Spinal cord (tissue), 10 donors: ENCODE measurements around the gene ARHGAP12. TPM values are rescaled to one million over a fixed set of nuclear protein-coding genes. Genes with fewer than 3 reads are reported as not detected.

Experiments
- DNase-seq, 6 donors: peaks; one replicate each; pipeline versions ENCODE4 v3.0.0 to v3.0.0-alpha.2; 2013 to 2015; ENCODE audit warnings: low spot score in 6 of 6, low read depth in 4 of 6
- H3K27ac ChIP-seq: one replicate; pipeline ENCODE4 v1.5.1; 2013; ENCODE audit warnings: low read depth, low read length, control low read depth
- H3K27me3 ChIP-seq: one replicate; pipeline ENCODE4 v1.6.1; 2013; ENCODE audit warnings: low read length; ENCODE audit not compliant: control insufficient read depth, insufficient read depth
- H3K36me3 ChIP-seq: one replicate; pipeline ENCODE4 v1.6.1; 2013; ENCODE audit warnings: low read length; ENCODE audit not compliant: control insufficient read depth, insufficient read depth
- H3K4me1 ChIP-seq: one replicate; pipeline ENCODE4 v1.6.1; 2013; ENCODE audit warnings: low read length; ENCODE audit not compliant: control insufficient read depth, insufficient read depth
- H3K4me3 ChIP-seq: one replicate; pipeline ENCODE4 v1.5.1; 2013; ENCODE audit warnings: low read depth, low read length, control low read depth
- H3K9me3 ChIP-seq: one replicate; pipeline ENCODE4 v1.6.1; 2013; ENCODE audit warnings: low read length; ENCODE audit not compliant: control insufficient read depth, insufficient read depth
- WGBS: methylation state at CpG from one replicate; pipeline ENCODE4 v1.1.5; 2013; ENCODE audit warnings: missing lambda C conversion rate; ENCODE audit not compliant: insufficient coverage; 5-methylcytosine and 5-hydroxymethylcytosine counted together
- polyA plus RNA-seq, 2 donors: library from polyadenylated mRNA; unstranded; fragments of 120-200 nt; gene quantifications; one replicate each; pipeline ENCODE4 v1.2.1, GENCODE V29; 2013; ENCODE audit not compliant: insufficient read length in 2 of 2
- total RNA-seq, 2 donors: library from RNA; depleted of rRNA in 1 of 2; stranded (reverse); fragments of 120-200 nt in 1 of 2; fragments of >200 nt in 1 of 2; gene quantifications; one replicate each; pipeline versions ENCODE4 v1.2.3 to v1.2.4, GENCODE V29; 2013 to 2014
- donor health status: healthy.

ARHGAP12 gene
- total and polyA plus RNA-seq, 4 donors, result 40.0 to 87.2 (median 53.0) TPM

DNA sequence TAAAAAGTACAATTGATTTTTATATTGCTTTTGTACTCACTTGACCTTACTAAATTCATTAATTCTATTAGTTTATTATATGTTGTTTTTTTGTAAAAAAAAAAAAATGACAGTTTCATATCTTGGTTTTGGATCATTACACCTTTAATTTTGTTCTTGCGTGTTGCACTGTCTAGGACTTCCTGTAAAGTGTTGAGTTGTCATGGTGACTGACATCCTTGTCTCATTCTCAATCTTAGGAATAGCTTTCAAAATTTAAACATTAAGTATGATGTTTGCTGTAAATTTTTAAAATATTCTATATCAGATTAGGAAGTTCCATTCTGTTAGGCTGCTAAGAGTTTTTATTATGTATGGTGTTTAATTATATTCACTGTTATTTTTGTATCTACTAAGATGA lies 139.1 kb downstream of the ARHGAP12 start:
- Histone ChIP-seq H3K27me3 (no peaks in the 10 kb centered on the region), H3K27ac (no peak overlapping the region), H3K4me3 (no peak overlapping the region), H3K9me3 (peaks cover 2% of the 10 kb centered on the region), H3K36me3 (no peaks in the 10 kb centered on the region), H3K4me1 (no peaks in the 10 kb centered on the region)
- no peak for DNase-seq
- WGBS, result no CpG with 5 or more reads among the region's 1 CpG

DNA sequence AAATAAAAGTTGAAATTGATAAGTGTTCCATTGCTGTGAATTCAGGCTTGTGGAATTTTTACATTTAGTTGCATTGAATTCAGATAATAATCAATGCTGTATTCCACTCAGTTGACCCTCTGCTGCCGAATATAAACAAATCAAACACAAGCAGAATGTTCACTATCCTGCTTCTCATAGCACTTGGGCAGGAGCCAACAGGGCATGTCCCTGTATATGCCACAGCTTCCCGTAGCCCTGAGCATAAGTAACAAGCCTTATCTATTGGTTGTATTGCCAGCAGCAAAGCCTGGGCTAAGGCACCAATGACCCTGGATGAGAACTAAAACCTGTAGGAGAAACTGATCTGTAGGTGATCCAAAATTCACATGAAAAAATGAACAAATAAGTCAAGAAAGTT lies 145.9 kb downstream of the ARHGAP12 start:
- DNase-seq, result no peak
- no peaks in the 10 kb centered on the region for H3K36me3 ChIP-seq
- H3K4me3 ChIP-seq, result no peak overlapping the region
- H3K27me3 ChIP-seq, result no peaks in the 10 kb centered on the region
- H3K4me1 ChIP-seq, result no peaks in the 10 kb centered on the region
- WGBS, result no CpG with 5 or more reads among the region's 2 CpGs
- no peaks in the 10 kb centered on the region for H3K9me3 ChIP-seq
- H3K27ac ChIP-seq, result no peak overlapping the region

GRCh38 chr10:31780717-31781116 lies 147.9 kb downstream of the ARHGAP12 start:
- Histone ChIP-seq H3K27me3 (no peaks in the 10 kb centered on the region), H3K4me3 (no peak overlapping the region), H3K4me1 (no peaks in the 10 kb centered on the region), H3K9me3 (peaks cover 1% of the 10 kb centered on the region), H3K27ac (no peak overlapping the region), H3K36me3 (no peaks in the 10 kb centered on the region)
- no peak for DNase-seq
- WGBS, result 80% methylated on average over 1 of the region's 2 CpGs

DNA sequence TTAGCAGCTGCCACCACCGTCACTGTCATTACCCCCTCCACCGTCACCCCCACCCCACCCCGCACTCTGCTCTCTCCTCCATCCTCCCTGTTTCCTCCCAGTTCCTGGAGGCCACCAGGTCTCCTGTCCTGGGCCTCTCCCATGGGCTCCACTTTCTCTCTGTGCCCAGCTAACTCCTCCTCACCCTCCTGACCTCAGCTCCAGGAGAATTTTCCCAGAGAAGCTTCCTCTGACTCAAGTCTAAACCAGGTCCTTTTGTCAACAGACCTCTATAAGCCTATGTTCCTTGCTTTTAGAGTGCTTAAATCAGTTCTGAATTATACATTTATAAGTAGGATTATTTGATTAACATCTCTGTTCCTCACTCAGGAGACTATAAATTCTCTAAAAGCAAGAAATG lies 150.0 kb downstream of the ARHGAP12 start:
- H3K4me3 ChIP-seq, result no peak overlapping the region
- H3K27me3 ChIP-seq, result no peaks in the 10 kb centered on the region
- H3K36me3 ChIP-seq, result no peaks in the 10 kb centered on the region
- no peak for DNase-seq
- peaks cover 19% of the 10 kb centered on the region for H3K4me1 ChIP-seq
- 83% methylated on average over 3 of the region's 3 CpGs for WGBS
- peaks cover 1% of the 10 kb centered on the region for H3K9me3 ChIP-seq
- no peak overlapping the region for H3K27ac ChIP-seq

- Histone ChIP-seq H3K27ac (no peak overlapping the region), H3K36me3 (no peaks in the 10 kb centered on the region), H3K4me1 (peaks cover 22% of the 10 kb centered on the region), H3K4me3 (no peak overlapping the region), H3K27me3 (no peaks in the 10 kb centered on the region), H3K9me3 (peaks cover 1% of the 10 kb centered on the region)
- DNase-seq, result no peak
- WGBS, result 100% methylated on average over 2 of the region's 5 CpGs
Measured at GRCh38 chr10:31776159-31776558, 152.5 kb downstream of the ARHGAP12 start.

DNA sequence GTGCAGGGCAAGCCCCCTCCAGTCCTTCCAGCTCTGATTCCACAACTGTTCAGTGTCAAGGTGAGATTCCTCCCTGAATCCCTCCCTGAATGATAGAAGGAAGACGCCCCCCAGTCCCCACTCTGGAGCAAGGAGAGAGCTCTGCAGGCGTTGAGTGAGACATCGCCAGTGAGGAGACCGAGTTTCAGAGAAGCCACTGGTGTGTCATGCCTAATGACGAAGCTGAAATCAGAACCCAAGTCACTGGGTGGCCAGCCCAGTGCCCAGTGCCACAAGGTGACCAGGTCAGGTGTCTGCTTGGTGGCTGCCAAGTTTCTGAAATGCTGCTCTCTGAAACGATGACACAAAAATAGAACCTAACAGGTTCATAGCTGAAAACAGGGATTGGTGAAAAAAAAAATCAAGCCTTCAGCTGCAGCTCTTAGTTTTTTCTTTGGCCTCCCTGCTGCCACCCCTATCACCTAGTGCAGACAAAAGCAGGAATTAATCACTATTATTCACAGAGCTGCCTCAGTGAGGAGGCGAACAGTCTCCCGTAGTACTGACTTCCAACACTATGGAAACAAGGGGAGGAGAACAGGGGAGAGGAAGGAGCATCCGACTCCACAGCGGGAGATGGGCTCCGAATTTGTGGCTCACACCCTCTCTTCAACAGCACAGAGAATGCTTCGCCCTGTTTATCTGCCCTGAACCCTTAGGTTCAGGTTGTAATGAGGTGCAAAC lies 153.5 kb downstream of the ARHGAP12 start:
- H3K36me3 ChIP-seq, result no peaks in the 10 kb centered on the region
- H3K27ac ChIP-seq, result peak overlapping the region; percentile 63
- H3K4me3 ChIP-seq, result no peak overlapping the region
- H3K27me3 ChIP-seq, result no peaks in the 10 kb centered on the region
- peaks cover 1% of the 10 kb centered on the region for H3K9me3 ChIP-seq
- 48% methylated on average over 6 of the region's 12 CpGs for WGBS
- peak in 1 of 6 donors; percentile 65 for DNase-seq
- H3K4me1 ChIP-seq, result peaks cover 22% of the 10 kb centered on the region

DNA sequence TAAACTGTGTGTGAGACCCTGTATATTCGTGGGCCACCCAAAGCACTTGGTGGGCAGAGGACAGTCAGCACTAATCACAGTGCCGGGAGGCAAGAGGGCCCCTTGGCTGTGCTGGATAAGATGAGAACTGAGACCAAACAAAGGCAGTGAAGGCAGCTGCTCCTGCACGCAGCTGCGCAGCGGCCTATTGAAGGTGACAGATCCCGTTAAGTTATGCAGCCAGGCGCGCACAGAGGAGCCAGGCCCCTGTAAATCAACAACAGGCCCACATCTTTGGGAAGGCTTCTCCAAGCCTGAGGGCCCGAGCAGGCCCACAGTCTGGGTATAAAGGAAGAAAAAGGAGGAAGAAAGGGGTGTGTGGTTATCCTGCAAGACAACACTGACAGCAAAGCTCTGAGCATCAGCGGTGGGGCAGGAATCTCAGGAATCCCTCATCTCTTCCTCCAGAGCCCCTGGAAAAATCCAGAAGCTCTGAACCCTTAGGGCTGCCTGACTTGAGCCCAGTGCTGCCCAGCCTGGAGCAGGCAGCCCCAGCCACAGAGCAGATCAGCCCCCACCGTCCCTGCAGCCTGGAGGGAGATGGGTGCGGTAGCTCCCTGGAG lies 154.2 kb downstream of the ARHGAP12 start:
- Histone ChIP-seq H3K27me3 (no peaks in the 10 kb centered on the region), H3K4me1 (peaks cover 22% of the 10 kb centered on the region), H3K27ac (peak overlapping the region; percentile 63), H3K4me3 (no peak overlapping the region), H3K9me3 (peaks cover 1% of the 10 kb centered on the region), H3K36me3 (no peaks in the 10 kb centered on the region)
- DNase-seq, result peak in 3 of 6 donors; percentile 49 to 91 (median 80)
- 25% methylated on average over 10 of the region's 12 CpGs for WGBS

GRCh38 chr10:31773749-31774298 lies 154.8 kb downstream of the ARHGAP12 start:
- WGBS, result 54% methylated on average over 12 of the region's 15 CpGs
- H3K27ac ChIP-seq, result peak overlapping the region; percentile 61
- H3K36me3 ChIP-seq, result no peaks in the 10 kb centered on the region
- DNase-seq, result no peak
- no peak overlapping the region for H3K4me3 ChIP-seq
- H3K4me1 ChIP-seq, result peaks cover 22% of the 10 kb centered on the region
- no peaks in the 10 kb centered on the region for H3K27me3 ChIP-seq
- H3K9me3 ChIP-seq, result peaks cover 1% of the 10 kb centered on the region

- no peak for DNase-seq
- Histone ChIP-seq H3K36me3 (no peaks in the 10 kb centered on the region), H3K4me1 (peaks cover 22% of the 10 kb centered on the region), H3K9me3 (peaks cover 1% of the 10 kb centered on the region), H3K27ac (no peak overlapping the region), H3K4me3 (no peak overlapping the region), H3K27me3 (no peaks in the 10 kb centered on the region)
- WGBS, result 84% methylated on average over 8 of the region's 9 CpGs
Measured at GRCh38 chr10:31771331-31771831, 157.2 kb downstream of the ARHGAP12 start.
